IMR-90 (cell line): Measurements from ENCODE around the gene EXOC3L4. TPM values are rescaled to one million over a fixed set of nuclear protein-coding genes. Genes with fewer than 3 reads are reported as not detected.

Experiments
- ATAC-seq: fragments of 200-7000 bp; cut with Tn5 transposase; 2 replicates; pipeline ENCODE4 v1.9.1; 2020; ENCODE audit warnings: low read depth, mild to moderate bottlenecking, moderate library complexity
- BruUV-seq: library from RNA; stranded (reverse); fragments of 400-500 nt; replicated peaks from 2 replicates; lab custom pipeline; 2021; lab: Mats Ljungman, UMichigan
- CTCF ChIA-PET: fragments of 300-600 bp; formaldehyde crosslinking; extraction: SDS; loops from one replicate; lab custom pipeline; 2021; ENCODE audit warnings: antibody characterized with exemption; lab: Yijun Ruan, JAX
- POLR2A ChIA-PET: fragments of 300-600 bp; sonication (Branson Sonifier 250); formaldehyde crosslinking; loops from one replicate; lab custom pipeline; 2022; ENCODE audit warnings: antibody characterized with exemption; ENCODE audit not compliant: unreplicated experiment; lab: Charles Lee
- DNase-seq: peaks from one replicate; pipeline ENCODE4 v3.0.0; 2013
- H2AFZ ChIP-seq: replicated peaks from 2 replicates; pipeline ENCODE3; 2013; ENCODE audit warnings: low read length, mild to moderate bottlenecking; ENCODE audit not compliant: poor library complexity
- H2AK5ac ChIP-seq: 2 replicates; pipeline ENCODE4 v1.6.1; 2013; ENCODE audit warnings: low read depth, low read length, inconsistent platforms
- H2AK9ac ChIP-seq: replicated peaks from 2 replicates; pipeline ENCODE3; 2013; ENCODE audit warnings: mild to moderate bottlenecking, low read depth, low read length, moderate library complexity; ENCODE audit not compliant: poor library complexity
- H2BK120ac ChIP-seq: 2 replicates; pipeline ENCODE4 v1.6.1; 2013; ENCODE audit warnings: low read depth, low read length, inconsistent platforms
- H2BK15ac ChIP-seq: 3 replicates; pipeline ENCODE4 v1.6.1; 2013; ENCODE audit warnings: low read depth, low read length, inconsistent platforms
- H2BK20ac ChIP-seq: 2 replicates; pipeline ENCODE4 v1.6.1; 2013; ENCODE audit warnings: low read depth, mild to moderate bottlenecking, inconsistent platforms, low read length, moderate library complexity
- H2BK5ac ChIP-seq: 2 replicates; pipeline ENCODE4 v1.6.1; 2013; ENCODE audit warnings: mild to moderate bottlenecking, low read depth, low read length, inconsistent platforms; ENCODE audit not compliant: poor library complexity, severe bottlenecking
- H3K14ac ChIP-seq: replicated peaks from 2 replicates; pipeline ENCODE4 v1.6.1; 2013; ENCODE audit warnings: low read depth, low read length, inconsistent platforms
- H3K18ac ChIP-seq: 2 replicates; pipeline ENCODE4 v1.6.1; 2013; ENCODE audit warnings: low read depth, low read length, control low read depth
- H3K23ac ChIP-seq: 2 replicates; pipeline ENCODE4 v1.6.1; 2013; ENCODE audit warnings: low read depth, low read length, inconsistent platforms
- H3K27ac ChIP-seq: 2 replicates; pipeline ENCODE4 v1.5.1; 2013; ENCODE audit warnings: mild to moderate bottlenecking, control low read depth, low read length; ENCODE audit not compliant: insufficient read depth
- H3K27me3 ChIP-seq: 2 replicates; pipeline ENCODE4 v1.6.1; 2013; ENCODE audit warnings: low read length; ENCODE audit not compliant: control insufficient read depth, insufficient read depth
- H3K36me3 ChIP-seq: 2 replicates; pipeline ENCODE4 v1.6.1; 2013; ENCODE audit warnings: low read length, mixed read lengths; ENCODE audit not compliant: control insufficient read depth, insufficient read depth
- H3K4ac ChIP-seq: 2 replicates; pipeline ENCODE4 v1.6.1; 2013; ENCODE audit warnings: low read depth, low read length, inconsistent platforms
- H3K4me1 ChIP-seq: 2 replicates; pipeline ENCODE4 v1.6.1; 2013; ENCODE audit warnings: low read length, mixed read lengths; ENCODE audit not compliant: control insufficient read depth, insufficient read depth
- H3K4me2 ChIP-seq: 2 replicates; pipeline ENCODE4 v1.6.1; 2013; ENCODE audit warnings: low read depth, mild to moderate bottlenecking, control low read depth, low read length, moderate library complexity
- H3K4me3 ChIP-seq: 2 replicates; pipeline ENCODE4 v1.5.1; 2013; ENCODE audit warnings: low read depth, mild to moderate bottlenecking, control low read depth, low read length, moderate library complexity; ENCODE audit not compliant: insufficient read depth
- H3K56ac ChIP-seq: 2 replicates; pipeline ENCODE4 v1.6.1; 2013; ENCODE audit warnings: low read length, inconsistent platforms; ENCODE audit not compliant: insufficient read depth; ENCODE audit errors: extremely low read depth
- H3K79me1 ChIP-seq, 2 experiments: 2 replicates each; pipeline ENCODE4 v1.6.1; 2013; ENCODE audit warnings: low read length in 2 of 2, inconsistent platforms in 1 of 2, low read depth in 1 of 2
- H3K9ac ChIP-seq: 2 replicates; pipeline ENCODE4 v1.6.1; 2013; ENCODE audit warnings: low read depth, low read length, control low read depth
- H3K9me1 ChIP-seq: 2 replicates; pipeline ENCODE4 v1.6.1; 2013; ENCODE audit warnings: low read length, inconsistent platforms; ENCODE audit not compliant: insufficient read depth
- H3K9me3 ChIP-seq: 2 replicates; pipeline ENCODE4 v1.6.1; 2013; ENCODE audit warnings: low read length; ENCODE audit not compliant: control insufficient read depth, insufficient read depth
- H4K20me1 ChIP-seq: 2 replicates; pipeline ENCODE4 v1.6.1; 2013; ENCODE audit warnings: low read length, inconsistent platforms; ENCODE audit not compliant: insufficient read depth
- H4K5ac ChIP-seq: 2 replicates; pipeline ENCODE4 v1.6.1; 2013; ENCODE audit warnings: mild to moderate bottlenecking, low read depth, low read length, control low read depth
- H4K8ac ChIP-seq, 2 experiments: 2 replicates each; pipeline ENCODE4 v1.6.1; 2013; ENCODE audit warnings: low read depth in 2 of 2, low read length in 2 of 2, control low read depth in 1 of 2, inconsistent platforms in 1 of 2
- H4K91ac ChIP-seq: 2 replicates; pipeline ENCODE4 v1.6.1; 2013; ENCODE audit warnings: low read depth, low read length, inconsistent platforms; ENCODE audit not compliant: insufficient read depth
- CEBPB ChIP-seq: IDR thresholded peaks from 2 replicates; pipeline ENCODE4 v1.6.1; 2012; ENCODE audit warnings: low read depth, low read length, improper control_type of control experiment
- FOS ChIP-seq: fragments of 150-350 bp; IDR thresholded peaks from 2 replicates; pipeline ENCODE4 v1.6.1; 2016; ENCODE audit warnings: low read depth, low read length
- NFE2L2 ChIP-seq: fragments of 150-350 bp; IDR thresholded peaks from 2 replicates; pipeline ENCODE4 v1.6.1; 2016; ENCODE audit warnings: low read depth, mild to moderate bottlenecking, low read length
- POLR2A ChIP-seq: IDR thresholded peaks from 2 replicates; pipeline ENCODE4 v1.6.1; 2012; ENCODE audit warnings: mild to moderate bottlenecking, low read depth, low read length
- WGBS, 2 experiments: methylation state at CpG; one replicate each; pipeline versions ENCODE4 v1.1.5 to v1.1.7; 2013; ENCODE audit warnings: missing lambda C conversion rate in 2 of 2; ENCODE audit not compliant: insufficient read length in 1 of 2; ENCODE audit errors: extremely low coverage in 2 of 2; 5-methylcytosine and 5-hydroxymethylcytosine counted together
- dilution Hi-C: fragments of 300-500 bp; cut with HindIII; formaldehyde crosslinking; loops from one replicate; pipeline ENCODE4 v1.14.3; 2018; ENCODE audit warnings: low sequenced_read_pairs; ENCODE audit not compliant: unreplicated experiment
- in situ Hi-C: fragments of 300-500 bp; cut with MboI; formaldehyde crosslinking; loops from 3 replicates; pipeline ENCODE4 v1.14.3; 2019; ENCODE audit warnings: low sequenced_read_pairs, inconsistent platforms, mixed read lengths
- intact Hi-C: fragments of 100-400 bp; cut with micrococcal nuclease; formaldehyde crosslinking; loops from 2 replicates; pipeline ENCODE4 v1.10.0; 2022
- polyA plus RNA-seq, 3 experiments: library from polyadenylated mRNA; depleted of rRNA; stranded (reverse); fragments of >200 nt; gene quantifications; 2 replicates each; pipeline ENCODE4 v1.2.3, GENCODE V29; 2012; ENCODE audit warnings: low replicate concordance in 1 of 3
- total RNA-seq: library from RNA; depleted of rRNA; stranded (reverse); fragments of >200 nt; gene quantifications from 2 replicates; pipeline ENCODE4 v1.2.3, GENCODE V29; 2012

EXOC3L4 gene
- total and polyA plus RNA-seq, 2 of the 4 experiments (the other 2 are of a cell fraction) = not detected

DNA sequence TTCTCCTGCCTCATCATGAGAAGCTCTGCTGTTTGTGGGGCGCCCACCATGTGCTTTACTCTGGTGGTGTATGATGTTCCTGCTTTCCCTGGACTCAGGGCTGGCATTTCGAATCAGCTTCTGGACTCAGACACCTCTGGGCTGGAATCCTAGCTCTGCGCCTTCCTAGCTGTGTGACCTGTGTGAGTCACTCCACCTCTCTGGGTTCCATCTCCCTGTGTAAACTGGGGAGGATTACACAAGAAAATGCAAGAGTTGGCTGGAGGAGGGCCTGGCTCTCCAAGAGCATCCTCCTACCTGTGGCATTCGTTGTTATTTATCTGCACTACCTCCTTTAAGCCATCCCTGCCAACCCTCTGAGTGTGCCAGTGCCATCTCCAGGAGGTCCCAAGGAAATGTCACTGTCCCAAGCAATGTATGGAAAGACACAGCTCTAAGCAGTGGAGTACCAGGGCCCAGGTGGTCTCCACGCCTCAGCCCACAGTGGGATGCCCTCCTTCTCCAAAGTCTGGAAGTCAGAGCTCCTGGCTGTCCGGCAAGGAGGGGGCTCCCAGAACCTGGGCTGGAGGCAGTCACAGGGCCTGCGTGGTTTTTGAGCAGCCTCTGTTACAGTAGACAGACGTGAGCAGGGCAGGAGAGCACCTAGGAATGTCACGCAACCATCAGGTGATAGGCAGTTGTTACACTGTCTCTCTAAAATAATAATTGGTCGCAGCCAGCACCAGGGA lies 21.5 kb downstream of the EXOC3L4 start:
- H3K27me3 ChIP-seq = no peaks in the 10 kb centered on the region
- no peaks in the 10 kb centered on the region for H3K79me1 ChIP-seq
- no TSS peak for BruUV-seq
- no peaks in the 10 kb centered on the region for H3K36me3 ChIP-seq
- no peaks in the 10 kb centered on the region for H3K9me3 ChIP-seq
- no peak overlapping the region for H2BK15ac ChIP-seq
- no peak overlapping the region for H4K8ac ChIP-seq
- H2BK120ac ChIP-seq = no peak overlapping the region
- H3K14ac ChIP-seq = no peak overlapping the region
- no peak overlapping the region for H3K27ac ChIP-seq
- no peak overlapping the region for H3K23ac ChIP-seq
- H3K18ac ChIP-seq = no peak overlapping the region
- H2BK5ac ChIP-seq = no peak overlapping the region
- H4K91ac ChIP-seq = no peak overlapping the region
- no peak overlapping the region for H2BK20ac ChIP-seq
- H4K20me1 ChIP-seq = no peaks in the 10 kb centered on the region
- dilution Hi-C loops = no loop called here
- DNase-seq = peak; percentile 76
- in situ Hi-C loops = no loop called here
- TF ChIP-seq POLR2A = no peak
- 0 out of 2 replicates have a peak, but pooled peaks have one; percentile 6 for TF ChIP-seq FOS
- TF ChIP-seq CEBPB = peak; percentile 91
- no peak for TF ChIP-seq NFE2L2
- no peak overlapping the region for H3K4me2 ChIP-seq
- ChIA-PET POLR2A (no interaction called here), CTCF (interaction anchor here (0.6 kb wide), 1 partner anchor 549 kb away, joined by 4 read pairs; no protein-coding TSS in a partner anchor)
- peak; percentile 44; the same call in 1 of the 2 replicates for ATAC-seq
- H3K4me3 ChIP-seq = no peak overlapping the region
- H3K4me1 ChIP-seq = peaks cover 16% of the 10 kb centered on the region
- no peak overlapping the region for H3K56ac ChIP-seq
- no peak overlapping the region for H3K9ac ChIP-seq
- peak overlapping the region; percentile 6 for H2AK9ac ChIP-seq
- H4K5ac ChIP-seq = no peak overlapping the region
- H3K9me1 ChIP-seq = no peaks in the 10 kb centered on the region; the same call in 1 of the 2 replicates
- 0 out of 2 replicates have a peak overlapping the region, but pooled peaks have one; percentile 5 for H3K4ac ChIP-seq
- WGBS, 2 experiments = 91% methylated on average over 4 of the region's 10 CpGs; no CpG with 5 or more reads in 1 of the 2 experiments
- H2AFZ ChIP-seq = no peak overlapping the region
- H2AK5ac ChIP-seq = peak overlapping the region; percentile 10; the same call in 1 of the 2 replicates
- intact Hi-C loops = no loop called here
